SU-DHL-6 (cell line): ENCODE data around the gene ASIP.

Source experiments
- H2AFZ ChIP-seq: fragments of 200-600 bp; sonication (generic); 2 replicates; pipeline ENCODE4 v1.6.1; 2014; ENCODE audit warnings: low read depth, mild to moderate bottlenecking, moderate library complexity, mixed read lengths, antibody characterized with exemption, low read length; ENCODE audit not compliant: severe bottlenecking
- H3F3A ChIP-seq: fragments of 200-600 bp; shearing (Covaris generic); 2 replicates; pipeline ENCODE4 v1.6.0; 2016; ENCODE audit warnings: antibody characterized with exemption, mild to moderate bottlenecking; ENCODE audit not compliant: insufficient read depth
- H3K27ac ChIP-seq: fragments of 200-600 bp; sonication (generic); 2 replicates; pipeline ENCODE4 v1.5.1; 2016; ENCODE audit warnings: low read depth, mild to moderate bottlenecking, low read length, moderate library complexity, mixed read lengths
- H3K27me3 ChIP-seq: fragments of 200-600 bp; sonication (generic), shearing (Covaris generic); 2 replicates; pipeline ENCODE4 v1.6.0; 2014; ENCODE audit warnings: mild to moderate bottlenecking, low read length
- H3K36me3 ChIP-seq: fragments of 200-600 bp; sonication (generic); 2 replicates; pipeline ENCODE4 v1.6.1; 2014; ENCODE audit warnings: mild to moderate bottlenecking, low read length, mixed read lengths
- H3K4me2 ChIP-seq: fragments of 300-600, 200-600 bp; shearing (Covaris generic), sonication (generic); 2 replicates; pipeline ENCODE4 v1.6.0; 2014; ENCODE audit warnings: low read length, low read depth, mild to moderate bottlenecking; ENCODE audit not compliant: poor library complexity, severe bottlenecking
- H3K4me3 ChIP-seq: fragments of 200-600 bp; sonication (generic); 2 replicates; pipeline ENCODE4 v1.5.1; 2014; ENCODE audit warnings: antibody characterized with exemption, low read length, mild to moderate bottlenecking, mixed read lengths; ENCODE audit not compliant: insufficient read depth, poor library complexity, severe bottlenecking
- H3K79me2 ChIP-seq: fragments of 200-600 bp; sonication (generic); 2 replicates; pipeline ENCODE4 v1.6.1; 2014; ENCODE audit warnings: mild to moderate bottlenecking, low read length, moderate library complexity; ENCODE audit not compliant: insufficient read depth
- H3K9ac ChIP-seq: fragments of 200-600 bp; sonication (generic); 2 replicates; pipeline ENCODE4 v1.7.0; 2014; ENCODE audit warnings: mild to moderate bottlenecking, low read length
- H3K9me2 ChIP-seq: fragments of 200-600 bp; sonication (generic); replicated peaks from 2 replicates; pipeline ENCODE4 v1.6.1; 2014; ENCODE audit warnings: low read length; ENCODE audit not compliant: insufficient read depth
- H3K9me3 ChIP-seq: fragments of 200-600 bp; sonication (generic); 2 replicates; pipeline ENCODE4 v1.6.1; 2014; ENCODE audit warnings: low read length, mixed read lengths; ENCODE audit not compliant: insufficient read depth
- H4K20me1 ChIP-seq: fragments of 200-600 bp; sonication (generic); 2 replicates; pipeline ENCODE4 v1.6.1; 2014; ENCODE audit warnings: low read depth, mild to moderate bottlenecking, antibody characterized with exemption, low read length, moderate library complexity, mixed read lengths
- CTCF ChIP-seq: fragments of 200-600 bp; sonication (generic); IDR thresholded peaks from one replicate; pipeline ENCODE4 v1.5.1; 2017; ENCODE audit warnings: antibody characterized with exemption, mild to moderate bottlenecking, low read length, moderate library complexity; ENCODE audit not compliant: insufficient read depth, poor library complexity, severe bottlenecking
- EZH2phosphoT487 ChIP-seq: fragments of 200-600 bp; sonication (generic), shearing (Covaris generic); conservative IDR thresholded peaks from 2 replicates; pipeline ENCODE4 v1.6.1; 2018; ENCODE audit warnings: mild to moderate bottlenecking, antibody characterized with exemption, low read length, moderate library complexity, mixed read lengths

The ASIP gene

DNA sequence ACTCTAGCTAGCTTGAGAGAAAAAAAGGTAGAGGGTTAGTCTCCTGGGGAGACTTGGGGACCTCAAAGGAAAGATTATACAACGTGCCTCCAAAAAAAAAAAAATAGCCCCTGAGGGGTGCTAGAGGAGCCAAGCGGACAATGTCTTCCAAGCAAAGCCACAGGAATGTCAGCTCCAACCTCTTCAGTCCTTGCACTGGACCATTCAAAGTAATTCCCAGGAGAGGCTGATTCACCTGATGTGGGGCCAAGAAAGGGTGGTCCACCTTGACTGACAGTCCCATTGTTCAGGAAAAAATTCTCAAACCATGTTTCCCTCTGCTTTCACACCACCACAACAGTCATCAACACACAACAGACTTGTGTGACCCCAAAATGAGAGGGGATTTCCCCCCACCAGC lies 30.7 kb downstream of the ASIP start:
- H3K9me2 ChIP-seq = no peaks in the 10 kb centered on the region
- H3K4me2 ChIP-seq = no peak overlapping the region
- no peak overlapping the region for H2AFZ ChIP-seq
- H3K79me2 ChIP-seq = no peaks in the 10 kb centered on the region
- no peaks in the 10 kb centered on the region for H3F3A ChIP-seq
- no peak overlapping the region for H3K27ac ChIP-seq
- no peak overlapping the region for H3K4me3 ChIP-seq
- no peaks in the 10 kb centered on the region for H3K36me3 ChIP-seq
- no peaks in the 10 kb centered on the region for H3K27me3 ChIP-seq
- H3K9me3 ChIP-seq = no peaks in the 10 kb centered on the region
- TF ChIP-seq CTCF (no peak), EZH2phosphoT487 (no peak)
- no peak overlapping the region for H3K9ac ChIP-seq
- H4K20me1 ChIP-seq = no peaks in the 10 kb centered on the region

DNA sequence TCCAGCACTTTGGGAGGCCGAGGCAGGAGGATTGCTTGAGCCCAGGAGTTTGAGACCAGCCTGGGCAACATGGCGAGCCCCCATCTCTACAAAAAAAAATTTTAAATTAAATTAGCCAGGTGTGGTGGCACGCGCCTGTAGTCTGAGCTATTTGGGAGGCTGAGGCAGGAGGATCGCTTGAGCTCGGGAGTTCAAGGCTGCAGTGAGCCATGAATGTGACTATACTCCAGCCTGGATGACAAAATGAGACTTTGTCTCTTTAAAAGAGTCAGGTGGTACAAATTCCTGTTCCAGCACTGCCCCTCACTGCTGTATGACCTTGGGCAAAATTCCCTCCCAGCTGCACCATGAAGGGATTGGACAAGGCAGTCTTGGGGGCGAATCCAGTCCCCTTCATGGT lies 33.5 kb downstream of the ASIP start:
- H2AFZ ChIP-seq = no peak overlapping the region
- no peak overlapping the region for H3K4me3 ChIP-seq
- no peak for TF ChIP-seq CTCF
- no peak for TF ChIP-seq EZH2phosphoT487
- no peaks in the 10 kb centered on the region for H3K9me3 ChIP-seq
- no peaks in the 10 kb centered on the region for H3K27me3 ChIP-seq
- no peak overlapping the region for H3K27ac ChIP-seq
- H3F3A ChIP-seq = no peaks in the 10 kb centered on the region
- H3K36me3 ChIP-seq = no peaks in the 10 kb centered on the region
- H3K79me2 ChIP-seq = no peaks in the 10 kb centered on the region
- no peaks in the 10 kb centered on the region for H3K9me2 ChIP-seq
- H4K20me1 ChIP-seq = no peaks in the 10 kb centered on the region
- H3K4me2 ChIP-seq = no peak overlapping the region
- no peak overlapping the region for H3K9ac ChIP-seq

DNA sequence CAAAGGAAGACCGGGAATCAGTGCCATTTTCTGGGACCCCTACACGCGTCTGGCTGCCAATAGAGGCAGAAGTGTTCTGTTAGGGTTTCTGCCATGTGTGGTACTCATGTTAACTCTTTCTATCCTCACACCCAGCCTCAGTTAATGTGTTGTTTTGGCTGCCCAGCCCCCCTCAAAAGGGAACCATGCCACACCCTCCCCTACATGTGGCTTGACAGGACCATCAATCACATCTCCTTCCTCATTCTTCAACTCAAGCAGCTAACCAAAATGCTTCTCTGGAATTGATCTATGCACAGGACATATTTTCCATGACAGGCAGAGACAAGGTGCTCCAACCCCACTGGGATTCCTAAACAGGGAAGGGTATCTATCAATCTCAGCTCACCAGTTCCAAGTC lies 40.0 kb downstream of the ASIP start:
- H3K27ac ChIP-seq = no peak overlapping the region
- no peak overlapping the region for H3K9ac ChIP-seq
- H3F3A ChIP-seq = 0 out of 2 replicates have a peak, but pooled peaks cover 4% of the 10 kb centered on the region
- H4K20me1 ChIP-seq = no peaks in the 10 kb centered on the region
- H3K4me3 ChIP-seq = no peak overlapping the region
- no peaks in the 10 kb centered on the region for H3K9me2 ChIP-seq
- H3K79me2 ChIP-seq = no peaks in the 10 kb centered on the region
- H3K4me2 ChIP-seq = no peak overlapping the region
- TF ChIP-seq CTCF = no peak
- H3K36me3 ChIP-seq = peaks cover 8% of the 10 kb centered on the region; the same call in 1 of the 2 replicates
- no peaks in the 10 kb centered on the region for H3K9me3 ChIP-seq
- H3K27me3 ChIP-seq = no peaks in the 10 kb centered on the region
- H2AFZ ChIP-seq = no peak overlapping the region
